Measurements from ENCODE around the gene GIGYF2.

Gene GIGYF2

DNA sequence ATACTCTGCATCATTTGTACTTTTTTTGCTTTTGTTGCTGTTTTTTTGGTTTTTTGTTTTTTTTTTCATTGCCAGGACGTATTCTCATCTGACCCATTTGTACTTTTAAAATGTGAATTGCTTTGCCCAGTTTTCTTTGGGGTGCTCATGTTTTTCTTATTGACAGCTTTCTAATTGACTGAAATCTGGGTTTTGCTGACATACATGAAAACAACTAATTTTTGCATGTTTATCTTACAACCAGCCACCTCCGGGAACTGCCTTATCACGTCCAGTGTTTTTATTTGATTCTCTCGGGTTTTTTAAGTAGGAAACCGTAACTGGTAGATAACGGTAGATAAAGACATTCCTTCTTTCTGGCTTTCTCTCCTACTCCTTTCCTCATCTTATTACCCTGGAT, 211.6 kb downstream of the GIGYF2 start:
- TF ChIP-seq TEAD4 (IDR thresholded peaks at IDR 0.05) (no peak), YY1 (IDR thresholded peaks at IDR 0.05; ENCODE audit: low read depth) (no peak), TCF12 (IDR thresholded peaks at IDR 0.05; ENCODE audit: low read depth) (no peak), RAD21 (IDR thresholded peaks at IDR 0.05; ENCODE audit: low read depth) (no peak), ZBTB7A (IDR thresholded peaks at IDR 0.05; ENCODE audit: low read depth) (no peak)
- TF ChIP-seq, protein P1, sequence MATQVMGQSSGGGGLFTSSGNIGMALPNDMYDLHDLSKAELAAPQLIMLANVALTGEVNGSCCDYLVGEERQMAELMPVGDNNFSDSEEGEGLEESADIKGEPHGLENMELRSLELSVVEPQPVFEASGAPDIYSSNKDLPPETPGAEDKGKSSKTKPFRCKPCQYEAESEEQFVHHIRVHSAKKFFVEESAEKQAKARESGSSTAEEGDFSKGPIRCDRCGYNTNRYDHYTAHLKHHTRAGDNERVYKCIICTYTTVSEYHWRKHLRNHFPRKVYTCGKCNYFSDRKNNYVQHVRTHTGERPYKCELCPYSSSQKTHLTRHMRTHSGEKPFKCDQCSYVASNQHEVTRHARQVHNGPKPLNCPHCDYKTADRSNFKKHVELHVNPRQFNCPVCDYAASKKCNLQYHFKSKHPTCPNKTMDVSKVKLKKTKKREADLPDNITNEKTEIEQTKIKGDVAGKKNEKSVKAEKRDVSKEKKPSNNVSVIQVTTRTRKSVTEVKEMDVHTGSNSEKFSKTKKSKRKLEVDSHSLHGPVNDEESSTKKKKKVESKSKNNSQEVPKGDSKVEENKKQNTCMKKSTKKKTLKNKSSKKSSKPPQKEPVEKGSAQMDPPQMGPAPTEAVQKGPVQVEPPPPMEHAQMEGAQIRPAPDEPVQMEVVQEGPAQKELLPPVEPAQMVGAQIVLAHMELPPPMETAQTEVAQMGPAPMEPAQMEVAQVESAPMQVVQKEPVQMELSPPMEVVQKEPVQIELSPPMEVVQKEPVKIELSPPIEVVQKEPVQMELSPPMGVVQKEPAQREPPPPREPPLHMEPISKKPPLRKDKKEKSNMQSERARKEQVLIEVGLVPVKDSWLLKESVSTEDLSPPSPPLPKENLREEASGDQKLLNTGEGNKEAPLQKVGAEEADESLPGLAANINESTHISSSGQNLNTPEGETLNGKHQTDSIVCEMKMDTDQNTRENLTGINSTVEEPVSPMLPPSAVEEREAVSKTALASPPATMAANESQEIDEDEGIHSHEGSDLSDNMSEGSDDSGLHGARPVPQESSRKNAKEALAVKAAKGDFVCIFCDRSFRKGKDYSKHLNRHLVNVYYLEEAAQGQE (IDR thresholded peaks at IDR 0.05; ENCODE audit: low read depth) = no peak

Data from Ishikawa (cell line).